GM12878 (cell line): ENCODE measurements around the gene STK32B. TPM values are rescaled to one million over a fixed set of nuclear protein-coding genes. Genes with fewer than 3 reads are reported as not detected.

Source experiments
- ATAC-seq: fragments of 200-7000 bp; cut with Tn5 transposase; 3 replicates; pipeline ENCODE4 v1.9.1; 2020; ENCODE audit warnings: mild to moderate bottlenecking, moderate library complexity
- BruUV-seq: library from RNA; stranded (reverse); fragments of 400-500 nt; replicated peaks from 2 replicates; lab custom pipeline; 2021; lab: Mats Ljungman, UMichigan
- CTCF ChIA-PET: fragments of 300-600 bp; sonication (Branson Sonifier 250); formaldehyde crosslinking; extraction: SDS; loops from one replicate; lab custom pipeline; 2021; ENCODE audit warnings: inconsistent platforms; lab: Yijun Ruan, JAX
- POLR2A ChIA-PET: fragments of 350-600 bp; formaldehyde crosslinking; extraction: SDS; loops from one replicate; lab custom pipeline; 2021; ENCODE audit warnings: inconsistent platforms; lab: Charles Lee
- RAD21 ChIA-PET: fragments of 300-600 bp; sonication (Branson Sonifier 250); formaldehyde crosslinking; loops from one replicate; lab custom pipeline; 2023; ENCODE audit warnings: antibody characterized with exemption; ENCODE audit not compliant: unreplicated experiment; lab: Charles Lee
- SMC1A ChIA-PET: fragments of 300-600 bp; sonication (Branson Sonifier 250); formaldehyde crosslinking; loops from one replicate; lab custom pipeline; 2023; ENCODE audit not compliant: unreplicated experiment, uncharacterized antibody; lab: Charles Lee
- DNase-seq: peaks from one replicate; pipeline ENCODE4 v3.0.0-alpha.2; 2011; ENCODE audit warnings: low read depth, low spot score
- FAIRE-seq: peaks from 3 replicates; lab custom pipeline; 2011; peaks lifted over from hg19 to GRCh38; lab: Jason Lieb, UNC
- H2AFZ ChIP-seq: 2 replicates; pipeline ENCODE4 v1.6.0; 2011; ENCODE audit warnings: low read depth, low read length, control low read depth; ENCODE audit not compliant: control insufficient read depth
- H3K27ac ChIP-seq: 2 replicates; pipeline ENCODE4 v1.5.1; 2011; ENCODE audit warnings: control low read depth; ENCODE audit not compliant: control insufficient read depth, insufficient read depth
- H3K27me3 ChIP-seq, 2 experiments: replicated peaks in 1 of 2; 2 replicates each; pipeline versions ENCODE4 v1.6.0 to v1.6.1; 2011; ENCODE audit warnings: low read length in 1 of 2; ENCODE audit not compliant: control insufficient read depth in 2 of 2, insufficient read depth in 2 of 2
- H3K36me3 ChIP-seq, 2 experiments: 2 replicates each; pipeline ENCODE4 v1.5.1; 2011; ENCODE audit warnings: low read length in 1 of 2; ENCODE audit not compliant: control insufficient read depth in 2 of 2, insufficient read depth in 2 of 2
- H3K4me1 ChIP-seq: 2 replicates; pipeline ENCODE4 v1.6.1; 2011; ENCODE audit warnings: mild to moderate bottlenecking, low read length, moderate library complexity, mixed read lengths; ENCODE audit not compliant: control insufficient read depth, insufficient read depth
- H3K4me2 ChIP-seq: 2 replicates; pipeline ENCODE4 v1.6.0; 2011; ENCODE audit warnings: control low read depth; ENCODE audit not compliant: control insufficient read depth, insufficient read depth
- H3K4me3 ChIP-seq: fragments of 200-600 bp; sonication (generic); 2 replicates; pipeline ENCODE4 v1.5.1; 2016
- H3K79me2 ChIP-seq: 2 replicates; pipeline ENCODE4 v1.6.0; 2011; ENCODE audit warnings: low read length; ENCODE audit not compliant: control insufficient read depth, insufficient read depth
- H3K9ac ChIP-seq: 2 replicates; pipeline ENCODE4 v1.8.0; 2011; ENCODE audit warnings: low read length, control low read depth, mixed read lengths; ENCODE audit not compliant: control insufficient read depth, insufficient read depth
- H3K9me3 ChIP-seq: replicated peaks from 3 replicates; pipeline ENCODE4 v1.5.1; 2011; ENCODE audit warnings: mild to moderate bottlenecking, low read length; ENCODE audit not compliant: control insufficient read depth, insufficient read depth
- H4K20me1 ChIP-seq: 2 replicates; pipeline ENCODE4 v1.6.0; 2011; ENCODE audit not compliant: control insufficient read depth, insufficient read depth
- ATF3 ChIP-seq: IDR thresholded peaks from 2 replicates; pipeline ENCODE4 v1.6.1; 2011; ENCODE audit warnings: low read depth, mild to moderate bottlenecking, low read length, moderate library complexity, borderline replicate concordance; ENCODE audit errors: extremely low read depth
- TARDBP ChIP-seq: IDR thresholded peaks from 2 replicates; pipeline ENCODE4 v1.6.1; 2016; ENCODE audit warnings: borderline replicate concordance
- TBL1XR1 ChIP-seq: IDR thresholded peaks from 2 replicates; pipeline ENCODE4 v1.6.1; 2012; ENCODE audit warnings: low read depth, low read length, improper control_type of control experiment
- WGBS: methylation state at CpG from one replicate; pipeline ENCODE4 v1.1.6; 2016; ENCODE audit warnings: low lambda C conversion rate; ENCODE audit not compliant: insufficient replicate concordance, insufficient coverage; ENCODE audit errors: missing lambda C conversion rate; 5-methylcytosine and 5-hydroxymethylcytosine counted together
- in situ Hi-C: fragments of 300-500 bp; cut with MboI; formaldehyde crosslinking; loops from 9 replicates; pipeline ENCODE4 v1.14.3; 2018; ENCODE audit warnings: mixed read lengths
- intact Hi-C: fragments of 100-400 bp; cut with micrococcal nuclease; formaldehyde crosslinking; loops from one replicate; pipeline ENCODE4 v1.14.2; 2022; ENCODE audit not compliant: unreplicated experiment
- polyA plus RNA-seq, 11 experiments: library from polyadenylated mRNA; depleted of rRNA in 4 of 11; unstranded in 6 of 11; stranded (reverse) in 5 of 11; fragments of >200 nt; fragmentation: Nextera tagmentation in 4 of 11; fragmentation: Illumina TruSeq in 1 of 11; extraction: Ambion mirVana in 4 of 11; extraction: Trizol in 1 of 11; gene quantifications; 1 replicate in 1 of 11; 2 replicates in 10 of 11; pipeline versions ENCODE4 v1.2.1 to v1.2.3, GENCODE V29; 2011 to 2016; ENCODE audit warnings: inconsistent platforms in 2 of 11, missing spikeins in 2 of 11, low read depth in 1 of 11
- total RNA-seq, 4 experiments: library from RNA; depleted of rRNA in 3 of 4; stranded (reverse); fragments of >200 nt in 3 of 4; fragmentation: Illumina TruSeq in 1 of 4; extraction: Trizol in 1 of 4; gene quantifications; 2 replicates each; pipeline versions ENCODE4 v1.2.1 to v1.2.3, GENCODE V29; 2013 to 2021
- TF ChIP-seq, protein P1 (sequence below): fragments of 150-350 bp; IDR thresholded peaks from 2 replicates; pipeline ENCODE4 v1.6.1; 2016; ENCODE audit warnings: low read depth, low read length

Gene STK32B
- total and polyA plus RNA-seq, 10 of the 15 experiments (the other 5 are each of a cell fraction or from before 2014, with no cell fraction given): 0.04 to 0.12 (median 0.08) TPM; not detected in 7

DNA sequence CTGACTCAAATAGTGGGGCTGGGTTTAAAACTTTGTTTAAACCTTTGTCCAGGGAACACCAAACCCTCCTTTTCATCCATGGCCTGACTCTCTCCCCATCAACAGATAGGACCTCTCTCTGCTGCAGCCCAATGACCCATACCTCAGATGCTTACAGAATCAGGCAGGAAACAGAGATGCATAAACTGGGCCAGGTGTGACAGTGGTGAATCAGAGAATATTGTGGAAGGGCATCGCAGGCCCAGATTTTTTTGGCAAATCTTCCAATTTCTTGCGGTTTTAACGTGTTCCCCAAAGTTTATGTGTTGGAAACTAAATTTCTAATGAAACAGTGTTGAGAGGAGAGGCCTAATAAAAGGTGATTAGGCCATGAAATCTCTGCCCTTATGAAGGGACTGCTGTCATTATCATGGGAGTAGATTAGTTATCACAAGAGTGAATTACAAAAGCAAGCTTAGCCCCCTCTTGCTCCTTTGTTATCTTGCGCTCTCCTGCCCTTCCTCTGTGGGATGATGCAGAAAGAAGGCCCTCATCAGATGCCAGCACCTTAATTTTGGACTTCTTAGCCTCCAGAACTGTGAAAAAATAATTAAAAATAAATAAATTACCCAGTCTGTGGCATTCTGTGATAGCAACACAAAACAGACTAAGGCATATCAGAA is 82.8 kb downstream of the STK32B start:
- FAIRE-seq: no peak
- Histone ChIP-seq H3K4me1 (no peaks in the 10 kb centered on the region), H3K36me3 (no peaks in the 10 kb centered on the region), H4K20me1 (no peaks in the 10 kb centered on the region), H3K79me2 (no peaks in the 10 kb centered on the region), H3K4me3 (no peak overlapping the region), H3K4me2 (no peak overlapping the region), H2AFZ (no peak overlapping the region), H3K9me3 (no peaks in the 10 kb centered on the region), H3K27ac (no peak overlapping the region), H3K9ac (no peak overlapping the region), H3K27me3 (no peaks in the 10 kb centered on the region)
- CTCF ChIA-PET: no interaction called here
- SMC1A ChIA-PET: no interaction called here
- no TSS peak for BruUV-seq
- DNase-seq: no peak
- 0% methylated on average over 4 of the region's 4 CpGs for WGBS
- intact Hi-C loops: no loop called here
- POLR2A ChIA-PET: no interaction called here
- RAD21 ChIA-PET: no interaction called here
- ATAC-seq: no peak
- TF ChIP-seq ATF3: no peak
- no peak for TF ChIP-seq TBL1XR1
- TF ChIP-seq, protein P1, sequence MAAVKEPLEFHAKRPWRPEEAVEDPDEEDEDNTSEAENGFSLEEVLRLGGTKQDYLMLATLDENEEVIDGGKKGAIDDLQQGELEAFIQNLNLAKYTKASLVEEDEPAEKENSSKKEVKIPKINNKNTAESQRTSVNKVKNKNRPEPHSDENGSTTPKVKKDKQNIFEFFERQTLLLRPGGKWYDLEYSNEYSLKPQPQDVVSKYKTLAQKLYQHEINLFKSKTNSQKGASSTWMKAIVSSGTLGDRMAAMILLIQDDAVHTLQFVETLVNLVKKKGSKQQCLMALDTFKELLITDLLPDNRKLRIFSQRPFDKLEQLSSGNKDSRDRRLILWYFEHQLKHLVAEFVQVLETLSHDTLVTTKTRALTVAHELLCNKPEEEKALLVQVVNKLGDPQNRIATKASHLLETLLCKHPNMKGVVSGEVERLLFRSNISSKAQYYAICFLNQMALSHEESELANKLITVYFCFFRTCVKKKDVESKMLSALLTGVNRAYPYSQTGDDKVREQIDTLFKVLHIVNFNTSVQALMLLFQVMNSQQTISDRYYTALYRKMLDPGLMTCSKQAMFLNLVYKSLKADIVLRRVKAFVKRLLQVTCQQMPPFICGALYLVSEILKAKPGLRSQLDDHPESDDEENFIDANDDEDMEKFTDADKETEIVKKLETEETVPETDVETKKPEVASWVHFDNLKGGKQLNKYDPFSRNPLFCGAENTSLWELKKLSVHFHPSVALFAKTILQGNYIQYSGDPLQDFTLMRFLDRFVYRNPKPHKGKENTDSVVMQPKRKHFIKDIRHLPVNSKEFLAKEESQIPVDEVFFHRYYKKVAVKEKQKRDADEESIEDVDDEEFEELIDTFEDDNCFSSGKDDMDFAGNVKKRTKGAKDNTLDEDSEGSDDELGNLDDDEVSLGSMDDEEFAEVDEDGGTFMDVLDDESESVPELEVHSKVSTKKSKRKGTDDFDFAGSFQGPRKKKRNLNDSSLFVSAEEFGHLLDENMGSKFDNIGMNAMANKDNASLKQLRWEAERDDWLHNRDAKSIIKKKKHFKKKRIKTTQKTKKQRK: no peak
- no peak for TF ChIP-seq TARDBP
- in situ Hi-C loops: no loop called here
